GM12873 (cell line): ENCODE measurements around the gene TUBA8.

ENCODE experiments used
- CTCF ChIP-seq: IDR thresholded peaks from 2 replicates; pipeline ENCODE4 v1.5.1; 2012; ENCODE audit warnings: low read depth, mild to moderate bottlenecking, moderate library complexity, low read length, control low read depth; ENCODE audit not compliant: insufficient read depth; ENCODE audit errors: missing control alignments

Gene TUBA8

GRCh38 chr22:18110194-18110953 is at the start of gene TUBA8:
Gene TUBA8 (plus strand): TSS chr22:18110809. CDS start chr22:18110866, 57 bp downstream.
- no peak for TF ChIP-seq CTCF

- TF ChIP-seq CTCF, result no peak
These were observed 48.2 kb upstream of the TUBA8 start for GRCh38 chr22:18062421-18062820.

- TF ChIP-seq CTCF, result no peak
These were observed 47.3 kb upstream of the TUBA8 start for GRCh38 chr22:18063306-18063705.

GRCh38 chr22:18064636-18065035 is 46.0 kb upstream of the TUBA8 start:
- no peak for TF ChIP-seq CTCF

GRCh38 chr22:18065256-18065655 is 45.4 kb upstream of the TUBA8 start:
- no peak for TF ChIP-seq CTCF

GRCh38 chr22:18066181-18066859 is 44.3 kb upstream of the TUBA8 start:
- TF ChIP-seq CTCF, result no peak

- no peak for TF ChIP-seq CTCF
These were observed 43.5 kb upstream of the TUBA8 start for GRCh38 chr22:18067121-18067520.
